GM19240 (cell line): ENCODE measurements around the gene FEV.

Experiments
- DNase-seq: peaks from one replicate; pipeline ENCODE4 v3.0.0; 2011; ENCODE audit warnings: low spot score; ENCODE audit not compliant: insufficient read length

FEV gene

GRCh38 chr2:219017201-219017931, 32.4 kb upstream of the FEV start:
- DNase-seq = no peak

DNA sequence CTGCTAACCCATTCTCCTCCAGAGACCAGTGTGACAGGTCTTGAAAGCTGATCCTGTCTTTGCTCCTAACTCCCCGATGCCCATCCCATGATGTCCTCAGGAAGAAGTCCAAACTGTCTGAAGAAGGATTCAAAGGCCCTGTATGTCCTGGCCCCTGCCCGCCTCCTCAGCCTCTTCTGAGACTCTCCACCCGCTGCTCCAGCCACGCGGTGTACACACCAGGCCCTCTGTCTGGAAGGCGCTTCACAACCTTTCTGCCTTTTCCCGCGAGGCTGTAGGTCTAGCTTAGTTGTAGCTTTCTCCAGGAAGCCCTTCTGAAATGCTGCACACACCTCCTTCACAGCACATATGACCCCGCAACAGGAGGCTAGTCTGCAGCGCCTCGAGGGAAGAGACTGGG, 31.7 kb upstream of the FEV start:
- no peak for DNase-seq

DNA sequence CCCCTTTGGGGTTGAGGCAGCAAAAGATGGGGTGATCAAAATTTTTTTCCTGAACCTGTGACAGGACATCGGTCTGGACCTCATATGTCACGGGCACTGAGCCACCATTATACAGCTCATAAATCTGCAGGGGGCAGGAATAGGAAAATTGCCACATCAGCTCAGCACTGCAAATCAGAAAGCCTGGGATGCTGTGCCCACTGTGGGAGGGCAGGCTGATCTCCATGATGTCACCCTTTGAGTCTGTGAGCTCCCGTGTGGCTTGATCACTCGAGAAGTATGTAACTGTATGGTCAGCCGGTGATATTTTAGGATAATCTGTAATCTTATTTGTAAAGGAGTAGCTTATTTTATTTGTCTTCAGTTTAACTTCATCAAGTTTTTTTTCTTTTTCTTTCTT, 25.9 kb upstream of the FEV start:
- DNase-seq = no peak

- DNase-seq = no peak
Measured at GRCh38 chr2:219010162-219010756, 25.3 kb upstream of the FEV start.

DNA sequence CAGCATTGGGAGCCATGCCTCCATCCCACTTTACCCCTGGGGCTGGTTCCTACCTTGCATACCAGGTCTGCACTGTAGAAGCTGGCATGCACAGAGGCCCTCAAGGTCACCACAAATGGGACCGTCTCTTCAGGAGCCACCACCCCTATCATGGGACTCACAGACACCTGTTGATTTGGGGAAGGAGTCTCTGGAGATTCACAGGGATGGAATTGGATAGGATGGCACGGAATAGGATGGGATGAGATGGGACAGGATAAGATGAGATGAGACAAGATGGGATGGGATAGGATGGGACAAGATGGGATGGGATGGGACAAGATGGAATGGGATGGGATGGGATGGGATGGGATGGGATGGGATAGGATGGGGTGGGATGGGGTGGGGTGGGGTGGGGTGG, 24.3 kb upstream of the FEV start:
- DNase-seq = no peak

DNA sequence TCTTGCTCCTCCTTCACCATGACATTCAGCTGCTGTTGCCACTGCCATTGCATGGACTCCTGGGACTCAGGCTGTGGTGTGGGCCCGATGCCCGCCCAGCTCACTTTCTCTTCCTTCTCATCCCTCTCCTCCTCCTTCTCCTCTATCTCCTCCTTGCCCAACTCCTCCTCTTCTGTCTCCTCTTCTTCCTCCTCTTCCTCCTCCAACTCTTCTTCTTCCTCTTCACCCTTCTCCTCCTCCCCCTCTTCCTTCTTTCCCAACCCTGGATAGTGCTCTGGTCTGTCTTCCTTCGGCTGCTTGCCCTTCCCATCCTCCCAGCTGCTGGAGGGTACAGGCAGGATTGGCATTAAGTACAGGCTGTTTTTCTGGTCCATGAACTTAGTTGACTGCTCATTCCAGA, 19.0 kb upstream of the FEV start:
- no peak for DNase-seq

DNA sequence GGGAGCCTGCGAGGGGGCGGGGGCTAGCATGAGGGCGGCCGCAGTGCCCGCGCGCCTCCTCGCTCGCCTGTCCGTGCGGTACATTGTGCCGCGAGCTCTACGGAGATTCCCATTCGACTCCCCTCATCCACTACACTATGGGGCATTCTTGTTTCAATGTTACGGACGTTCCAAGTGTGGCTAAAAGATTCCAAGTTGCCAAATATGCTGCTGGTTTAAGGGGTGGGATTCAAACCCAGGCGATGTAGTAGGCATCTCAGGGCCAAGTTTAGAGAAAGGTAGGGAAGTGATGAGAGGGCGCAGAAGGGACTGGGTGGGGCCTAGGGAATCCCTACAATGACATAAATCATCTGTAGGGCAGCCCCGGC, 18.3 kb upstream of the FEV start:
- no peak for DNase-seq

DNA sequence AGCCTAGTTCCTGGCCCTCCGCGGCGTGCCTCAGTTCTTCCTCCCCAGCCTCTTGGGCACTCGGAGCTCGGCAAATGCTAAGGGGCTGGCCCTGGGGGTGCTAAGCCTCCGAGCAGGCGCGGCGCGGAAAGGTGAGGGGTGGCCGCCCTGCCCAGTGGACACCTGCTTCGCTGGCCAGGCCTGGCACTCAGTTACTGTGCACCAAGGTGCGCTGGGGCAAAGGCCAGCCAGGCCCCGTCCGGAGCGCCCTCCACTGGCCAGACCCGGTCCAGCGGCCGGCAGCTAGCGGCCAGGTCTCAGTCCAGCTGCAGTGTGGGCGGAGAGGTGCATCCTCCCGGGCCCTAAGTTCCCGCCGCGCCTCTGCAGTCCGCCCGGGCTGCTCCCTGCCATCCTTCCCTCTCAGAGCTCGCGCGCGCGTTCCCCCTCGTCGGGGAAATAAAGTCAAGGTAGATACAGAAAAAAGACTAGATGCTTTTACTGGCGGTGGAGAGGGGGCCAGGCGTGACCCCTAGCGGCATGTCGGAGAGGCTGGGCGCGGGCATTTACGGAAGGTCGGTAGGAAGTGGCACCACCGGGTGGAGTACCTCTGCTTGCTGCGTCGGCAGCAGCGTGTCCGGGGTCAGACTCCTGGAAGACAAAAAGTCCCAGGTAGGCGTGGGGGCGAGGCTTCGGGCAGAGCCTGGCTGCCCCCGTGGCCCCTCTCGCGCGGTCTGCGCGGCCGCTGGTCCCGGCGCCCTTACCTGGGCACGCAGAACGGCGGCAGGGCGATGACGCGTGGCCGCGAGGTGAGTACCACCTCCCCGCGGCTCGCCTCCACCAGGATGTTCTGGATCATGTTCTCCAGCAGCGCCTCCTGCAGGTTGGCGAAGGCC, 17.6 kb upstream of the FEV start:
- no peak for DNase-seq

GRCh38 chr2:219001577-219002394, 16.8 kb upstream of the FEV start:
- no peak for DNase-seq

DNA sequence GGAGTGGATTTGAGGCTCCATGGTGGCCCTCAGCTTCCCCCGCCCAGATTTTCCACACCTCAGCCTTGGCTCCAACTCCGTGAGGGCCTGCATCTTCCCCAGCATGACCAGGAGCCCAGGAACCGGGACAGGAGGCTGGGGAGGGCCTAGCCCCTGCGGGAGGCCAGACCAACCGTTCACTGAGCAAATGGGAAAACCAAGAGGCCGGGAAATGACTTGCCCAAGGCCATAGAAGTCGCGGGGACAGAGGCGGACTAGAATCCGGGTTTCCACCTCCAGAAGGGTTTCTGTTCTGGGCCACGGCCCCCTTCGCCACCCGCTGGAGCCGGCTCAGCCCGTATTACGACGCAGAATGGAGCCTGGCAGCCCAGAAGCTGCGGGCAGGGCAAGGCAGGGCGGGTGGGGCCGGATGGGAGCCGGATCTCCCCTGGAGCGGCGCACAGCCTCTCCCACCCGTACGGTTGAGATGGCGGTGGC, 16.2 kb upstream of the FEV start:
- DNase-seq = no peak

DNA sequence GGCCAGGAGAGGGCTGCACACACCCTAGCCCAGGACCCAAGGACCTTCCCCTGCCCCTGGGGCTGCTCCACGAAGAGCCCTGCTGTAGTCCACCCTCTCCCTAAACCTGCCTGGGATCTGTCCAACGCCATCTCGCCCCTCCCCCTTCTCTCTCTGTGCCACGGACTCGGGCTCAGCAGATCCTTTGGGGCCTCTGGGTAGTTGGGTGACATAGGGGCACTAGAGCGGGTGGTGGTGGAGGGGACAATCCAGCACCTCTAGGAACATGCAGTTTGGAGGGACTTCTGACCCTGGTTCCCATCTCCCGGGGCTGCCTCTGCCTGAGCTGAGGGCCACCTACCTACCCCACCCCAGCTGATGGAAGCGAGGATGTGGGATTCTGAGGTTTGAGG, 15.6 kb upstream of the FEV start:
- DNase-seq = no peak

DNA sequence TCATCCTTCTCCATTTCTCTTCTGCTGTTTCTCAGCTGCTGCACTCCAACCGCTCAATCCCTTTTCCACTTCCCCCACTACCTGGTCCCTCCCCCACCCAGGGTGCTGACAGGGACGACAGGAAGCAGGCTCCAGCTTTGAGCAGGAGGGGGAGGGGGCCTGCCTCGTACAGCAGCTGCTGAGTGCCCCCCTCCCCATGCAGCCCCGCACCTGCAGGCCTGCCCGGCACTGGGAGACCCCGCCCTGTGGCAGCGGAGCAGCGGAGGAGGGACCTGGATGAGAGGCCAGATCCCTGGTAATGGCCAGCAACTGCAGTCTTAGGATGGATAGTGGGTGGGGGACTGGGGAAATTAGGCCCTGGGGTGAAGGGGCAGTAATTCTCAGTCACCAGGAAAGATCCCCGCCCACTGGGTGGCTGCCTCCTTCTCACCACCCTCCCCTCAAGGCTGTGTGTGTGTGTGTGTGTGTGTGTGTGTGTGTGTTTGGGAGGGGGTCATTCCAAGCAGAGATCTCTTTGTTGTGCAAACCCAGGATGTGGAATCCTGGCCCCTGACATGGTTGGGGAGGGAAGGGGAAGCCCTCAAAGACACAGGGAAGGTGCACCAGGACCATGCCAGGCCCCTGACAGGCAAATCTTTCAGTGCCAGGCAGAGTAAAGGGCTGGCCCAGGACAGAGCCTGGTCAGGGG, 15.0 kb upstream of the FEV start:
- DNase-seq = no peak

DNA sequence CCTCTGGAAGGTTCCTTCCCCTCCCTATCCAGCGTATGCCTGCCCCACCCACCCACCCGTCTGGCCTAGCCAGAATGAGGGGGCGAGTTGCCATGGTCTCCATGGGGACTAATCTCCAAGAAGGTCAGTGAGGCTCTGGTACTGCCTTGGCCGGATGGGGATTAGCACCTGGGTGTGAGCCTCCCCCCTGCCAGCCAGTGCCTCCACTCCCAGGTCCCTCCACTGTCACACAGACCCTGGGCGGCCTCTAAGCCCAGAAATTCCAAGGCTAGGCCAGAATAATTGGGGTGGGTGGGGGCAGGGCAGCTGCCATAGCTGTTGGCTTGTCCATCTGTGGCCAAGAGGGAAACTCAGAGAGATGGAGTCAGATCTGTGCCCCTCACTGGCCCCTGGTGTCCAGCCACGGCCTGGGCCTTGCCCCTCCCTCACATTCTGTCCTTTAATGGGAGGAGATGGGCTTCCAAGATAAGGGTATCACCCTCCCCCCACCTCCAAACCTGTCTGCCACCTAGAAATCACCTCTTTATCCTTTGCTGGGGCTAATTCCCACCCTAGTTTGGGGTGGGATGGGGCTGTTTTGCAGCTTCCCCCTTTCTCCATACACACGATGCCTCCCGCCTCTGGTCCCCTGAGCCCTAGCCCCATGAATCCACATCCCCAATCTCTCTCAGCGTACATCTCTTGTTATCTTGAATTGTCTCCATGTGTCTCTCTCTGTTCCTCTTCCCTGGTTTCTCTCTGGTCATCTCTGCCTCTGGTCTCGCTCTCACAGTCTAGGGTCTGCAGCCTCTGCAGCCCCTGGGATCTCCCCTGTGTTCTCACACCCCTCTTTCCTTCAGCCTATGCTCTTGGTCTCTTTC, 14.3 kb upstream of the FEV start:
- DNase-seq = no peak

- no peak for DNase-seq
Measured at GRCh38 chr2:218998414-218999002, 13.5 kb upstream of the FEV start.

- no peak for DNase-seq
Measured at GRCh38 chr2:218997731-218998130, 12.7 kb upstream of the FEV start.

- DNase-seq = no peak
Measured at GRCh38 chr2:218996937-218997336, 12.0 kb upstream of the FEV start.

GRCh38 chr2:218995972-218996711, 11.2 kb upstream of the FEV start:
- peak; percentile 91 for DNase-seq

GRCh38 chr2:218995561-218995960, 10.6 kb upstream of the FEV start:
- DNase-seq = no peak
